GM08714 (cell line): ENCODE measurements around the gene TMC2.

Experiments
- H3K4me3 ChIP-seq: fragments of 200-500 bp; sonication (Bioruptor generic); 2 replicates; pipeline ENCODE4 v1.5.1; 2014; ENCODE audit warnings: mild to moderate bottlenecking, low read length, inconsistent platforms
- ZNF274 ChIP-seq: IDR thresholded peaks from 2 replicates; pipeline ENCODE4 v1.6.1; 2012; ENCODE audit warnings: mild to moderate bottlenecking, low read depth, low read length

Gene TMC2

GRCh38 chr20:2585811-2586210 lies 49.4 kb downstream of the TMC2 start:
- H3K4me3 ChIP-seq = no peak overlapping the region
- no peak for TF ChIP-seq ZNF274

- no peak for TF ChIP-seq ZNF274
- no peak overlapping the region for H3K4me3 ChIP-seq
Measured at GRCh38 chr20:2593756-2594155, 57.4 kb downstream of the TMC2 start.

- no peak overlapping the region for H3K4me3 ChIP-seq
- no peak for TF ChIP-seq ZNF274
Measured at GRCh38 chr20:2595076-2595475, 58.7 kb downstream of the TMC2 start.

GRCh38 chr20:2596673-2597279 lies 60.4 kb downstream of the TMC2 start:
- H3K4me3 ChIP-seq = no peak overlapping the region
- no peak for TF ChIP-seq ZNF274

- TF ChIP-seq ZNF274 = no peak
- no peak overlapping the region for H3K4me3 ChIP-seq
Measured at GRCh38 chr20:2599288-2600006, 63.1 kb downstream of the TMC2 start.

GRCh38 chr20:2602046-2602735 lies 65.8 kb downstream of the TMC2 start:
- H3K4me3 ChIP-seq = no peak overlapping the region
- TF ChIP-seq ZNF274 = no peak

- no peak overlapping the region for H3K4me3 ChIP-seq
- TF ChIP-seq ZNF274 = no peak
Measured at GRCh38 chr20:2602746-2603145, 66.4 kb downstream of the TMC2 start.

- TF ChIP-seq ZNF274 = no peak
- H3K4me3 ChIP-seq = no peak overlapping the region
Measured at GRCh38 chr20:2603816-2604505, 67.6 kb downstream of the TMC2 start.

- TF ChIP-seq ZNF274 = no peak
- no peak overlapping the region for H3K4me3 ChIP-seq
Measured at GRCh38 chr20:2604506-2604835, 68.1 kb downstream of the TMC2 start.

GRCh38 chr20:2606507-2607006 lies 70.2 kb downstream of the TMC2 start:
- no peak overlapping the region for H3K4me3 ChIP-seq
- no peak for TF ChIP-seq ZNF274

- TF ChIP-seq ZNF274 = no peak
- H3K4me3 ChIP-seq = no peak overlapping the region
Measured at GRCh38 chr20:2610326-2610725, 74.0 kb downstream of the TMC2 start.

GRCh38 chr20:2610941-2611720 lies 74.8 kb downstream of the TMC2 start:
- no peak for TF ChIP-seq ZNF274

GRCh38 chr20:2612073-2612472 lies 75.7 kb downstream of the TMC2 start:
- TF ChIP-seq ZNF274 = no peak
- no peak overlapping the region for H3K4me3 ChIP-seq

More at GRCh38 chr20:2610941-2611720, 74.8 kb downstream of the TMC2 start:
- H3K4me3 ChIP-seq = no peak overlapping the region

- no peak for TF ChIP-seq ZNF274
- no peak overlapping the region for H3K4me3 ChIP-seq
Measured at GRCh38 chr20:2616634-2617033, 80.3 kb downstream of the TMC2 start.
